GM20000 (cell line): Measurements from ENCODE around the gene VAPB.
A peak's percentile ranks its signal among the peaks of the same experiment; 100 is the strongest.

Experiments
- DNase-seq: peaks from one replicate; pipeline ENCODE4 v3.0.0; 2012; ENCODE audit warnings: low spot score
- CTCF ChIP-seq: IDR thresholded peaks from 2 replicates; pipeline ENCODE4 v1.5.1; 2012; ENCODE audit warnings: mild to moderate bottlenecking, control low read depth; ENCODE audit errors: extremely low read depth, missing control alignments

VAPB gene

GRCh38 chr20:58399926-58400325 lies 10.9 kb downstream of the VAPB start:
- TF ChIP-seq CTCF, result no peak
- no peak for DNase-seq

- no peak for TF ChIP-seq CTCF
- DNase-seq, result no peak
Observed at GRCh38 chr20:58401162-58401561, 12.1 kb downstream of the VAPB start.

GRCh38 chr20:58402305-58402704 lies 13.3 kb downstream of the VAPB start:
- DNase-seq, result peak; percentile 24
- TF ChIP-seq CTCF, result no peak

- DNase-seq, result no peak
- no peak for TF ChIP-seq CTCF
Observed at GRCh38 chr20:58402827-58403226, 13.8 kb downstream of the VAPB start.

- peak; percentile 15 for DNase-seq
- no peak for TF ChIP-seq CTCF
Observed at GRCh38 chr20:58403272-58403671, 14.2 kb downstream of the VAPB start.

GRCh38 chr20:58405504-58406291 lies 16.7 kb downstream of the VAPB start:
- no peak for TF ChIP-seq CTCF
- DNase-seq, result no peak

- no peak for DNase-seq
- no peak for TF ChIP-seq CTCF
Observed at GRCh38 chr20:58406422-58407001, 17.5 kb downstream of the VAPB start.
